Nephron progenitor cell (in vitro differentiated cells): ENCODE results near the gene PROX2.

ENCODE experiments used
- DNase-seq: peaks from one replicate; pipeline ENCODE4 v3.0.0; 2021
- H3K27ac Mint-ChIP-seq: 2 replicates; pipeline ENCODE4 v1.8.0; 2021; ENCODE audit warnings: mild to moderate bottlenecking, moderate library complexity, mixed read lengths
- H3K27me3 Mint-ChIP-seq: 2 replicates; pipeline ENCODE4 v1.8.0; 2021; ENCODE audit warnings: mild to moderate bottlenecking, low read depth, mixed read lengths; ENCODE audit not compliant: poor library complexity
- H3K36me3 Mint-ChIP-seq: 2 replicates; pipeline ENCODE4 v1.8.0; 2021; ENCODE audit warnings: low read depth, mixed read lengths
- H3K4me1 Mint-ChIP-seq: 2 replicates; pipeline ENCODE4 v1.8.0; 2021; ENCODE audit warnings: mixed read lengths
- H3K4me3 Mint-ChIP-seq: 2 replicates; pipeline ENCODE4 v1.8.0; 2021; ENCODE audit warnings: mild to moderate bottlenecking, moderate library complexity, mixed read lengths
- H3K9me3 Mint-ChIP-seq: 2 replicates; pipeline ENCODE4 v1.8.0; 2021; ENCODE audit warnings: mild to moderate bottlenecking, moderate library complexity, mixed read lengths
- CTCF ChIP-seq: fragments of 200-600 bp; sonication (generic); IDR thresholded peaks from 2 replicates; pipeline ENCODE4 v1.5.0; 2021; ENCODE audit warnings: antibody characterized with exemption

Gene PROX2

DNA sequence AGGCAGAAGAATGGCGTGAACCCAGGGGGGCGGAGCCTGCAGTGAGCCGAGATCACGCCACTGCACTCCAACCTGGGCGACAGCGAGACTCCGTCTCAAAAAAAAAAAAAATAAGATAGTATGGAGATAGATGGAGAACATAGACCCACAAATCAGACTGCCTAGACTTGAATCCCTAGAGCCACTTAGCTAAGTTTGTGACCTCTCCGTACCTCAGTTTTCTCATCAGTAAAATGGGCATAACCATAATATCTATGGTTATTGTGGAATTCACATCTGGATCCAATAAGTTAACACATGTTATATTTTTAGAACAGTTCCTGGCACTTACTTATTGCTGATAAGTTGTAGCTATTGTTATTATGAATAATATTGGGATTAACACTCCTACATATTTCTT lies 7.2 kb downstream of the PROX2 start:
- TF ChIP-seq CTCF = no peak
- H3K4me1 Mint-ChIP-seq = no peaks in the 10 kb centered on the region
- H3K27me3 Mint-ChIP-seq = peaks cover 26% of the 10 kb centered on the region
- no peaks in the 10 kb centered on the region for H3K36me3 Mint-ChIP-seq
- no peaks in the 10 kb centered on the region for H3K9me3 Mint-ChIP-seq
- no peak overlapping the region for H3K27ac Mint-ChIP-seq
- H3K4me3 Mint-ChIP-seq = no peak overlapping the region
- no peak for DNase-seq

GRCh38 chr14:74867673-74868072 lies 8.3 kb downstream of the PROX2 start:
- Mint-ChIP-seq H3K36me3 (no peaks in the 10 kb centered on the region), H3K9me3 (no peaks in the 10 kb centered on the region), H3K27me3 (peaks cover 26% of the 10 kb centered on the region), H3K27ac (no peak overlapping the region), H3K4me1 (no peaks in the 10 kb centered on the region), H3K4me3 (no peak overlapping the region)
- no peak for DNase-seq
- TF ChIP-seq CTCF = no peak

DNA sequence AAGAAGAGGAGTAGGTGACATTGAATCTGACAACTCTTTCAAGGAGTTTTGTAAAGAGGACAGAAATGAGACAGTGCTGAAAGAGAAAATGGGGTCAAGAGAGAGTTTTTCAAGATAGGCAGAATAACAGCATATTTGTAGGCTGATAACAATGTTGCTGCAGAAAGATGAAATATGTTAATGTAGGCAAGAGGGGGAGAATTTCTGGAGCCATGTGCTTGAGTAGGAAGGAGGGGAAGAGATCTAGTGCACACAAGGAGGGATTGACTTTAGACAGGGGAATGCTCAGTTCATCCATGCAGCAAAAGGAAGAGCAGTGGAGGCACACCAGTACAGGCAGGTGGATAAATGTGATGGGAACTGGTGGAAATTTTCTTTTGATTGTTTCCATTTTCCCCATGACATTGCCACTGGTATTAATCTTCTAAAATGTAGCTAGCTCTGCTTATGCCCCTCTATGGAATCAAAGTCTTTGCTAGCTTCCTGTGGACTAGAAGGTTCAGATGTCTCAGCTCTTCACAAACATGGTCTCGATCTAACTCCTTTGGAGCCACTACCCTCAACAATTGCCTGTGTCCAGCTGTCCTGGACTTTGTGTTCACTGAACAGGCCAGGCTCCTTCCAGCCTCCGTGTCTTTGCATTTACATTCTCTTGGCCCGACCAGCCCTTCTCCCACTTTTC lies 9.1 kb downstream of the PROX2 start:
- Mint-ChIP-seq H3K27ac (no peak overlapping the region), H3K27me3 (peaks cover 22% of the 10 kb centered on the region), H3K4me3 (no peak overlapping the region), H3K4me1 (no peaks in the 10 kb centered on the region), H3K9me3 (no peaks in the 10 kb centered on the region), H3K36me3 (no peaks in the 10 kb centered on the region)
- DNase-seq = no peak
- no peak for TF ChIP-seq CTCF

- Mint-ChIP-seq H3K27me3 (peaks cover 13% of the 10 kb centered on the region), H3K27ac (no peak overlapping the region), H3K4me3 (no peak overlapping the region), H3K9me3 (no peaks in the 10 kb centered on the region), H3K36me3 (no peaks in the 10 kb centered on the region), H3K4me1 (no peaks in the 10 kb centered on the region)
- no peak for TF ChIP-seq CTCF
- no peak for DNase-seq
These were observed 10.8 kb downstream of the PROX2 start for GRCh38 chr14:74865156-74865555.

- Mint-ChIP-seq H3K27me3 (peaks cover 13% of the 10 kb centered on the region), H3K4me1 (no peaks in the 10 kb centered on the region), H3K27ac (no peak overlapping the region), H3K9me3 (no peaks in the 10 kb centered on the region), H3K36me3 (no peaks in the 10 kb centered on the region), H3K4me3 (no peak overlapping the region)
- no peak for TF ChIP-seq CTCF
- no peak for DNase-seq
These were observed 11.7 kb downstream of the PROX2 start for GRCh38 chr14:74864198-74864597.

GRCh38 chr14:74863274-74863673 lies 12.7 kb downstream of the PROX2 start:
- no peaks in the 10 kb centered on the region for H3K4me1 Mint-ChIP-seq
- DNase-seq = no peak
- no peaks in the 10 kb centered on the region for H3K36me3 Mint-ChIP-seq
- no peak overlapping the region for H3K4me3 Mint-ChIP-seq
- H3K27me3 Mint-ChIP-seq = peaks cover 8% of the 10 kb centered on the region
- H3K9me3 Mint-ChIP-seq = no peaks in the 10 kb centered on the region
- no peak overlapping the region for H3K27ac Mint-ChIP-seq
- no peak for TF ChIP-seq CTCF
